PC-9 (cell line): ENCODE data around the gene CLEC18C.
"Not testable (repeated sequence)": the region's sequence is repeated elsewhere in the genome, so short reads cannot be mapped to it uniquely, and the experiment has no call there.

Source experiments
- CTCF ChIP-seq: fragments of 200-600 bp; sonication (generic); conservative IDR thresholded peaks from 2 replicates; pipeline ENCODE4 v1.6.1; 2017; ENCODE audit warnings: mixed run types, antibody characterized with exemption, mild to moderate bottlenecking, moderate library complexity
- EZH2 ChIP-seq: fragments of 200-600 bp; sonication (generic); IDR thresholded peaks from 2 replicates; pipeline ENCODE4 v1.8.0; 2017; ENCODE audit warnings: antibody characterized with exemption, low read depth

- not testable (repeated sequence) for TF ChIP-seq CTCF, EZH2
Observed at GRCh38 chr16:70200063-70200462, 26.5 kb downstream of the CLEC18C start.
